C4-2B (cell line): ENCODE data around the gene LHFPL5.

Source experiments
- ZFX ChIP-seq: fragments of 450-650 bp; IDR thresholded peaks from 2 replicates; pipeline ENCODE4 v1.6.1; 2017
- TF ChIP-seq, protein P1 (sequence below): fragments of 450-650 bp; conservative IDR thresholded peaks from 2 replicates; pipeline ENCODE4 v1.5.1; 2017; ENCODE audit warnings: mild to moderate bottlenecking

DNA sequence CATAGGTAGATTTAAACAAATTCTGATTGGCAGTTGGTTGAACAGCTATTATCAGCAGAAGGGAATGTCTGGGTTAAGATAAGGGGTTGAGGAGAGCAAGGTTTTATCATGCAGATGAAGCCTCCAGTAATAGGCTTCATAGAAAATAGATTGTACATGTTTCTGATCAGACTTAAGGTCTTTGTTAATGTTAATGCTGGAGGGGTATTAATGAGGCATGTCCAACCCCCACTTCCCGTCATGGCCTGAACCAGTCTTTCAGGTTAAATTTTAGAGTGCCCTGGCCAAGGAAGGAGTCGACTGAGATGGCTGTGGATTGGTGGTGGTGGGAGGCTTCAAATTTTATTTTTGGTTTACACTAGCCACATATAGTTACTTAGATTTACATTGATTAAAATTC lies 21.0 kb upstream of the LHFPL5 start:
- TF ChIP-seq, protein P1, sequence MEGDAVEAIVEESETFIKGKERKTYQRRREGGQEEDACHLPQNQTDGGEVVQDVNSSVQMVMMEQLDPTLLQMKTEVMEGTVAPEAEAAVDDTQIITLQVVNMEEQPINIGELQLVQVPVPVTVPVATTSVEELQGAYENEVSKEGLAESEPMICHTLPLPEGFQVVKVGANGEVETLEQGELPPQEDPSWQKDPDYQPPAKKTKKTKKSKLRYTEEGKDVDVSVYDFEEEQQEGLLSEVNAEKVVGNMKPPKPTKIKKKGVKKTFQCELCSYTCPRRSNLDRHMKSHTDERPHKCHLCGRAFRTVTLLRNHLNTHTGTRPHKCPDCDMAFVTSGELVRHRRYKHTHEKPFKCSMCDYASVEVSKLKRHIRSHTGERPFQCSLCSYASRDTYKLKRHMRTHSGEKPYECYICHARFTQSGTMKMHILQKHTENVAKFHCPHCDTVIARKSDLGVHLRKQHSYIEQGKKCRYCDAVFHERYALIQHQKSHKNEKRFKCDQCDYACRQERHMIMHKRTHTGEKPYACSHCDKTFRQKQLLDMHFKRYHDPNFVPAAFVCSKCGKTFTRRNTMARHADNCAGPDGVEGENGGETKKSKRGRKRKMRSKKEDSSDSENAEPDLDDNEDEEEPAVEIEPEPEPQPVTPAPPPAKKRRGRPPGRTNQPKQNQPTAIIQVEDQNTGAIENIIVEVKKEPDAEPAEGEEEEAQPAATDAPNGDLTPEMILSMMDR, result no peak
- no peak for TF ChIP-seq ZFX
